Coronary artery (tissue), 2 donors: ENCODE measurements around the gene TMEM179B.
A peak's percentile ranks its signal among the peaks of the same experiment; 100 is the strongest.
"Not testable (repeated sequence)": the region's sequence is repeated elsewhere in the genome, so short reads cannot be mapped to it uniquely, and the experiment has no call there.

Experiments
- DNase-seq: peaks from one replicate; pipeline ENCODE4 v3.0.0-alpha.2; 2017; ENCODE audit warnings: low spot score
- H3K27ac ChIP-seq, 2 donors: fragments of 200-600 bp; sonication (generic); one replicate each; pipeline ENCODE4 v1.5.1; 2016 to 2019
- H3K4me3 ChIP-seq: fragments of 200-600 bp; sonication (generic); 2 replicates; pipeline ENCODE4 v1.5.1; 2016; ENCODE audit warnings: mild to moderate bottlenecking, moderate library complexity
- TF ChIP-seq, protein P1 (sequence below): fragments of 200-600 bp; sonication (generic); IDR thresholded peaks from one replicate; pipeline ENCODE4 v1.5.1; 2019; ENCODE audit warnings: antibody characterized with exemption

The TMEM179B gene

DNA sequence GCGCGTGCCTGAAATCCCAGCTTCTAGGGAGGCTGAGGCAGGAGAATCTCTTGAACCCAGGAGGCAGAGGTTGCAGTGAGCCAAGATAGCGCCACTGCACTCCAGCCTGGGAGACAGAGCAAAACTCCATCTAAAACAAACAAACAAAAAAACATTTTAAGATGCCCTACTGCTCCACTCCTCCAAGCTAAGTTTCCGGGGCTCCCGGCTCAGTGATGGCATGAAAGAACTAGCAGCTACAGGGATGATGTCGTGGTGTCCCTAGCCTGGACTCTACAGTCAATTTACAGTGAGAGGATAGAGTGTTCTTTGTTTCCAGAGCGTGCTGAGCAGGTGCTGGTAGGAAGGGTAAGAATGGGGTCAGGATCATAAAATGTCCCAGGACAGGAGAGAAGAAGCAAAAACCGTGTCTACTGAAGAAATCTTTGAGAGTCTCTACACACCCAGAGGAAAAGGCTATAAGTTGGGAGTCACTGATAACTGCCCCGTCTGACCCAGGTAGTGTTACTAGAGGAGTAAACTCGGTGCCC lies 32.1 kb upstream of the TMEM179B start:
- Histone ChIP-seq H3K4me3 (no peak overlapping the region), H3K27ac (no peak overlapping the region)
- DNase-seq: no peak
- TF ChIP-seq, protein P1, sequence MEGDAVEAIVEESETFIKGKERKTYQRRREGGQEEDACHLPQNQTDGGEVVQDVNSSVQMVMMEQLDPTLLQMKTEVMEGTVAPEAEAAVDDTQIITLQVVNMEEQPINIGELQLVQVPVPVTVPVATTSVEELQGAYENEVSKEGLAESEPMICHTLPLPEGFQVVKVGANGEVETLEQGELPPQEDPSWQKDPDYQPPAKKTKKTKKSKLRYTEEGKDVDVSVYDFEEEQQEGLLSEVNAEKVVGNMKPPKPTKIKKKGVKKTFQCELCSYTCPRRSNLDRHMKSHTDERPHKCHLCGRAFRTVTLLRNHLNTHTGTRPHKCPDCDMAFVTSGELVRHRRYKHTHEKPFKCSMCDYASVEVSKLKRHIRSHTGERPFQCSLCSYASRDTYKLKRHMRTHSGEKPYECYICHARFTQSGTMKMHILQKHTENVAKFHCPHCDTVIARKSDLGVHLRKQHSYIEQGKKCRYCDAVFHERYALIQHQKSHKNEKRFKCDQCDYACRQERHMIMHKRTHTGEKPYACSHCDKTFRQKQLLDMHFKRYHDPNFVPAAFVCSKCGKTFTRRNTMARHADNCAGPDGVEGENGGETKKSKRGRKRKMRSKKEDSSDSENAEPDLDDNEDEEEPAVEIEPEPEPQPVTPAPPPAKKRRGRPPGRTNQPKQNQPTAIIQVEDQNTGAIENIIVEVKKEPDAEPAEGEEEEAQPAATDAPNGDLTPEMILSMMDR: no peak

DNA sequence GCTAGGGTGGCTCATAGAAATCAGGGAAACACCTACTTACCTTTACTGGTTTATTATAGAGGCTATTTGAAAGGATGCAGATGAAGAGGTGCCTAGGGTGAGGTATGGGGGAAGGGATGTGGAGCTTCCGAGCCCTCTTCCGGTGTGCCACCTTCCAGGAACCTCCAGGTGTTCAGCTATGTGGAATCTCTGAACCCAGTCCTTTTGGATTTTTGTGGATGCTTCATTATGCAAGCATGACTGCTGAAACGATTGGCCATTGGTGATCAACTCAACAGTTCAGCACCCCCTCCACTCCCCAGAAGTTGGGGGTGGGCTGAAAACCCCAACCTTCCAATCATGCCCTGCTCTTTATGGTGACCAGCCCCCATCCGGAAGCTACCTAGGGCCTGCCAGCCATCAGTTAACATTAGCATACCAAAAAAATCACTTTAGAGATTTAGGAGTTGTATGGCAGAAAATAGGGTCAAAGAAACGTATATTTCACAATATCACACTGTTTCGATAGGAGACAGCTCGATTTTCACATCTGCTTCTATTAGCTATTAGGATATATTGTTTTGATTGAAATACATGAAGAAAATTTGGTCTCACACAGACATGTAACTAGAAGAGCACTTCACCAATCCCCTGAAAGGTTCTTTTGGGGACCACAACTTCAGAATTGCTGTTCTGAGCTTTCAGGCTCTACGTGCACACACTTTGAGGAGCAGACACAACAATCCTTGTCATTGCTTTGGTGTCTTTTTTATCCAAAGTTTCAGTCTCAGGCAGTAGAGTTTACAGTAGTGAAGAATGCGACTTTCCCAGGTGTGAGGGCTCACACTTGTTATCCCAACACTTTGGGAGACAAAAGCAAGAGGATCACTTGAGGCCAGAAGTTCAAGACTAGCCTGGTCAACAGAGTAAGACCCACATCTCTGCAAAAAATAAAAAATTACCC lies 29.1 kb upstream of the TMEM179B start:
- DNase-seq: no peak
- Histone ChIP-seq H3K27ac (no peak overlapping the region), H3K4me3 (no peak overlapping the region)
- TF ChIP-seq, protein P1: no peak

DNA sequence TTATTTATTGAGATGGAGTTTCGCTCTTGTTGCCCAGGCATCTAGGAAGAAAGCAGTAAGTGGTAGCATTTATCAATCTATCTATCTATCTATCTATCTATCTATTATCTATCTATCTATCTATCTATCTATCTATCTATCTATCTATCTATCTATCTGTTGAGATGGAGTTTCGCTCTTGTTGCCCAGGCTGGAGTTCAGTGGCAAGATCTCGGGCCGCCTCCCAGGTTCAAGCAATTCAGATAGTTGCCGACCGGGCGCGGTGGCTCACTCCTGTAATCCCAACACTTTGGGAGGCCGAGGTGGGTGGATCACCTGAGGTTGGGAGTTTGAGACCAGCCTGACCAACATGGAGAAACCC lies 26.4 kb upstream of the TMEM179B start:
- peak overlapping the region; percentile 90 for H3K4me3 ChIP-seq
- DNase-seq: not testable (repeated sequence)
- H3K27ac ChIP-seq: peak overlapping the region; percentile 85 to 90

- no peak for DNase-seq
- H3K27ac ChIP-seq: peak overlapping the region; percentile 93 to 98
- TF ChIP-seq, protein P1: no peak
Observed at GRCh38 chr11:62770778-62771143, 16.4 kb upstream of the TMEM179B start.

GRCh38 chr11:62771144-62772021 lies 15.8 kb upstream of the TMEM179B start, which contains the start of gene TAF6L:
Gene TAF6L (plus strand): TSS chr11:62771396. CDS start chr11:62775784, 4,388 bp downstream.
- peak within 1 kb of the TSS; percentile 82 for H3K4me3 ChIP-seq
- TF ChIP-seq, protein P1: no peak
- H3K27ac ChIP-seq: peak within 1 kb of the TSS; percentile 93 to 98
- DNase-seq: peak; percentile 99

More at GRCh38 chr11:62770778-62771143, 16.4 kb upstream of the TMEM179B start:
- H3K4me3 ChIP-seq: peak overlapping the region; percentile 82

GRCh38 chr11:62774407-62774806 lies 12.8 kb upstream of the TMEM179B start:
- no peak for DNase-seq
- H3K27ac ChIP-seq: no peak overlapping the region
- TF ChIP-seq, protein P1: no peak
- H3K4me3 ChIP-seq: no peak overlapping the region

- no peak for DNase-seq
Observed at GRCh38 chr11:62775646-62776045, 11.6 kb upstream of the TMEM179B start.

More at GRCh38 chr11:62775646-62776045, 11.6 kb upstream of the TMEM179B start:
- TF ChIP-seq, protein P1: no peak
- Histone ChIP-seq H3K27ac (no peak overlapping the region), H3K4me3 (no peak overlapping the region)
